Measurements from ENCODE around the gene MGST2.
A peak's percentile ranks its signal among the peaks of the same experiment; 100 is the strongest.

MGST2 gene

DNA sequence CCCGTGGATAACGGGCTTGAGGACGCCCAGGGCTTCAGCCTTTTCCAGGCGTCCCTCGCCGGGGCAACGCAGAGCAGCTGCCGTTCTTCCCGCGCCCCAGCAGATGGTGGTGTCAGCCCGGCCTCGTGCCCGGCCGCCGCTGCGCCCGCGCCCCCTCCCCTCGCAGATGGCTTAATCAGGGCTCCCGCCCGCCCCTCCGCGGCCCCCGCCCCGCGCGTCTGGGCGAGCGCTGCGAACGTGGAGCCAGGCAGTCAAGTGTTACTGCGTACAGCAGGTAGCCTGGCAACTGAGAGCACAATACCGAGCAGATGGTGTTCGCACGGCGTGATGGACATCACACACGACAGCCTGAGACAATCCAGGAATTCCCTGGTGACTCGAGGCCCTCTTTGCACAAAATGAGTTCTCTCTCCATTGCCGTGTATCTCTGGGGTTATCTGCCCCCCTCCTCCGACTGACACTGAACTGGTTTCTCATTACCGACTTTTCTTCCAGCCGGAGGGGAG, 69.3 kb downstream of the MGST2 start:
- peak overlapping the region; percentile 86 for H3K27ac ChIP-seq
- H3K4me1 ChIP-seq: peaks cover 37% of the 10 kb centered on the region
- H3K9me3 ChIP-seq: no peaks in the 10 kb centered on the region
- H4K20me1 ChIP-seq: no peaks in the 10 kb centered on the region
- peak overlapping the region; percentile 96 for H3K4me2 ChIP-seq
- peak overlapping the region; percentile 81 for H3K9ac ChIP-seq
- H3K4me3 ChIP-seq: peak overlapping the region; percentile 66
- no peak for TF ChIP-seq Cebpa-rat (IDR thresholded peaks at IDR 0.05)
- H3K27me3 ChIP-seq: no peaks in the 10 kb centered on the region
- peaks cover 6% of the 10 kb centered on the region; the same call in 1 of the 2 replicates for H3K36me3 ChIP-seq

DNA sequence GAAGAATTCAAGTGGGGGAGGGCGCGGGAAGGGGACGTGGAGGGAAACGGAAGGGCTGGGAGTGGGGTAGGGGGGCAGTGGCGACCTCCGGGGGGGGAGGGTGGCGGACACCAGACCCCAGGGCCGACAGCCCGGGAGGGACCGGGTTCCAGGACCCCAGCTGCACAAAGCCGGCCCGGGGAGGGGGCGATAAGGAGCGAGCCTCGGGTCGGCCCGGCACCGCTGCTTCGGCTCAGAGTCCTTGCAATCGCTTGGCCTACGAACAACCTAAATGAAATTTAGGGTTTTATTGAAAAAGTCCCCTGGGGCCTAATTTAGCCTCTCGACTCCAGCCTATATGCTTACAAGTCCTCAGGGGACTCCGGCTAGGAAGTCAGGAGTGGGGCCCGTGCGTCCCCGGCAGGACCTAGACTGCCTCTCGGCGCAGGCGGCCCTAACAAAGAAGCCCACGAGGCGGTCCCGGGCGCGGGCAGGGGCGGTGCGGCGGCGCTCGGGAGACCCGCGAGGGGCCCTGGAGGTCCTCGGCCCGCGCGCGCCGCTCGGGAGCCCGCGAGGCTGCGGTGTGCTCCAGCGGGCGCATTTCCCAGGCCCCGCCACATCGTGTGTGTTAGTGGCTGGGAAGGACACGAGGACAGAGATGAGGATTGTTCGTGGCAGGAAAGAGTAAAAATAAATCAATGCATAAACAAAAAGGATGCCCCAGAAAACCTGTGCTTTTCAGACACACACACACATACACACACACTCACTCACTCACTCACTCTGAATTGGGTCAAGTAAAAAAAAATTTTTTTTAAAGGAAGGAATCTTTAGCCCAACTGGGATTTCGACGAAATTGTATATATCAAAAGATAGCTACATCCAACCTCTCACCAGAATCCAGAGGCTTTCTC, 70.0 kb downstream of the MGST2 start:
- Histone ChIP-seq H3K9ac (peak overlapping the region; percentile 81), H3K4me2 (peak overlapping the region; percentile 96), H3K27ac (peak overlapping the region; percentile 86), H3K9me3 (no peaks in the 10 kb centered on the region), H4K20me1 (no peaks in the 10 kb centered on the region), H3K4me3 (peak overlapping the region; percentile 66), H3K4me1 (peaks cover 44% of the 10 kb centered on the region), H3K27me3 (no peaks in the 10 kb centered on the region), H3K36me3 (peaks cover under 1% of the 10 kb centered on the region; the same call in 1 of the 2 replicates)
- no peak for TF ChIP-seq Cebpa-rat (IDR thresholded peaks at IDR 0.05)

DNA sequence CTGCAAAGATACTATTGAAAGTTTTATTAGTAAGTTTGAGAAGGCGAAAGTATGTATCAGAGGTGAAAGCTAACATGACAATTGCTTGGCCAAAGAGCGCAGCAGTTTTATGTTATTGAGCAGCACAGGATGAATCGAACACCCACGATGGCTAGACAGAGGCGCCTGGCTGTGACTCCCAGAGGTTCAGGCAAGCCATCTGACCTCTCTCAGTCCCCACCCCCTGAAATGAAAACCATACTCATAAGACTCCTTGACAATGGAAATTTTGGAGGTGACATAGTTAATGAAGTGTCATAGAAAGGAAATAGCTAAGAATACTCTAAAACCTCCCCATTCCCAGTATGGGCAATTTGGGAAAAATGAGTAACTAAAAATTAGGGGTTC, 70.6 kb downstream of the MGST2 start:
- Histone ChIP-seq H3K4me2 (peak overlapping the region; percentile 96), H3K9me3 (no peaks in the 10 kb centered on the region), H3K27me3 (no peaks in the 10 kb centered on the region), H3K36me3 (no peaks in the 10 kb centered on the region), H3K4me1 (peaks cover 51% of the 10 kb centered on the region), H3K9ac (no peak overlapping the region; the same call in 1 of the 2 replicates), H3K4me3 (no peak overlapping the region), H4K20me1 (no peaks in the 10 kb centered on the region), H3K27ac (0 out of 2 replicates have a peak overlapping the region, but pooled peaks have one; percentile 86)
- TF ChIP-seq Cebpa-rat (IDR thresholded peaks at IDR 0.05): no peak

DNA sequence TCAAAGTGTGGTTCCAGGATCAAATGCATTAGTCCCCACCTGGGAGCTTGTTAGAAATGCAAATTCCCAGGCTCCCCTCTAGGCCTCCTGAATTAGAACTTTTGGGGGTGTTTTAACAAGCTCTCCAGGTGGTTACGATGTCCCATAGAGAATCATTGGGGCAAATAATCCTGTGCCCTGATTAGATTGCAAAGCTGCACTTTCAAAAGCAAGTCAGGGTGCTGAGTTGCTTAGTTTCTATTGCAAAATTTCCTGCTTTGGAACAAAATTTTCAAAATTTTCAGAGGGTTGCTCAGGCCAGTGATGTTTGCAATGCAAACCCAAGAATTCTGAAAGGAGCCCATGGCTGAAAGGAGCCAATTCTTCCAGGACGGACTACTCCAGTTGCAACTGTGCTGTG, 71.0 kb downstream of the MGST2 start:
- Histone ChIP-seq H4K20me1 (no peaks in the 10 kb centered on the region), H3K27ac (no peak overlapping the region), H3K4me1 (peaks cover 52% of the 10 kb centered on the region), H3K36me3 (no peaks in the 10 kb centered on the region), H3K4me3 (no peak overlapping the region), H3K9ac (no peak overlapping the region), H3K9me3 (no peaks in the 10 kb centered on the region), H3K27me3 (no peaks in the 10 kb centered on the region), H3K4me2 (peak overlapping the region; percentile 96)
- no peak for TF ChIP-seq Cebpa-rat (IDR thresholded peaks at IDR 0.05)

DNA sequence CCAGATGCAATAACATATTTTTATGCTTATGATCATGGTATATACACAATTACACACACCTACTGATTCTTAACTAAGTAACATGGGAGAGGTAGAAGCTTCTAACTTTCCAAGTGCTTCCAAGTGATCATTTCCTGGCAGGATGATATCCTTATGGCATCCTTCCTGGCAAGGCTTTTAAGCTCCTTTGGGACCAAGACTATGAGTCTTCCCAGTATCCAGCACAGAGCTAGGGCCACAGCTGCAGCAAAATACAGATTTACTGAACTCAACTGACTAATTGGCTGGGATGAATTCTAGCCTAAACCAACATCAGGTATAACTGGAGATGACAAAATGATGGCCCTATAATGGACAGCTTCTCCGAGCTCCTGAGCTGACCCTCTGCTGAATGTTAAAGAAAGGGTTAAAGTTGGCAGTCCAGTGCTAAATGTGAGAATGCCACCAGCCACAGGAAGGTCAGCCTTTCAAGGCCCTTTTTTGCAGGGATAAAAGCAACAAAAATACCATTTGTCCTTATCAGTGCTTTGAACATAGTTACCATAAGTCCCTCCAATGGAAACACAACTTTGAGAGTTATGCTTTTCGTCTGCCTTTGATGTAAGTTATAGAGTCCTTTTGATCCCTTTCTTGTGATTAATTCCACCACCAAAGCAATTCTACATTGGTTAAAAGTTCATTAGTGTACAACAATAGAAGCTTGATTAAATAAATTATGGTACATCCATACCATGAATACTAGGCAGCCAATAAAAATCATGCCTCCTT, 73.4 kb downstream of the MGST2 start:
- Histone ChIP-seq H3K9me3 (no peaks in the 10 kb centered on the region), H3K4me3 (no peak overlapping the region), H3K27ac (no peak overlapping the region), H3K4me1 (peaks cover 38% of the 10 kb centered on the region), H3K27me3 (no peaks in the 10 kb centered on the region), H3K9ac (no peak overlapping the region), H4K20me1 (no peaks in the 10 kb centered on the region), H3K36me3 (no peaks in the 10 kb centered on the region), H3K4me2 (no peak overlapping the region)
- no peak for TF ChIP-seq Cebpa-rat (IDR thresholded peaks at IDR 0.05)

DNA sequence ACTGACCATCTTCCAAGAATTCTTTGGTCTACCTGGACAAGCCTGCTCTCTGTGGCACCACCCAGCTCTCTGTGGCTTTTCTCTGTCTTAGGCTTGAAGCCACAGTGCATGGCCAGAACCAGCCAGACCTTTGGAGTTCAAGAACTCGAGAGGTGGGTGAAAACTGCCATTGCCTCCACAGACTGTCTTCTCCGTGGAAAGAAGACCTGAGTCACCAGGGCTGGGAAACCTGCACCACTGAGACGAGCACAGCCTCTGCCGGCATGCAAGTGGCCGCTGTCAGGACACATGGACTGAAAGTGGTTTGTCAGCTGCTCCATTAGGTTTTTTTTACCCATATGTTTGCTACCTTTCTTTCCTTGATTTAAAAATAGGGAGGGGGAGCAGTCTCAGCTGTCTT, 74.5 kb downstream of the MGST2 start:
- Histone ChIP-seq H3K27ac (no peak overlapping the region), H3K4me1 (peaks cover 31% of the 10 kb centered on the region), H3K4me2 (peak overlapping the region; percentile 67), H3K9me3 (no peaks in the 10 kb centered on the region), H3K27me3 (no peaks in the 10 kb centered on the region), H4K20me1 (no peaks in the 10 kb centered on the region), H3K9ac (no peak overlapping the region), H3K36me3 (0 out of 2 replicates have a peak, but pooled peaks cover 5% of the 10 kb centered on the region), H3K4me3 (no peak overlapping the region)
- TF ChIP-seq Cebpa-rat (IDR thresholded peaks at IDR 0.05): no peak; the same call in 1 of the 2 replicates

DNA sequence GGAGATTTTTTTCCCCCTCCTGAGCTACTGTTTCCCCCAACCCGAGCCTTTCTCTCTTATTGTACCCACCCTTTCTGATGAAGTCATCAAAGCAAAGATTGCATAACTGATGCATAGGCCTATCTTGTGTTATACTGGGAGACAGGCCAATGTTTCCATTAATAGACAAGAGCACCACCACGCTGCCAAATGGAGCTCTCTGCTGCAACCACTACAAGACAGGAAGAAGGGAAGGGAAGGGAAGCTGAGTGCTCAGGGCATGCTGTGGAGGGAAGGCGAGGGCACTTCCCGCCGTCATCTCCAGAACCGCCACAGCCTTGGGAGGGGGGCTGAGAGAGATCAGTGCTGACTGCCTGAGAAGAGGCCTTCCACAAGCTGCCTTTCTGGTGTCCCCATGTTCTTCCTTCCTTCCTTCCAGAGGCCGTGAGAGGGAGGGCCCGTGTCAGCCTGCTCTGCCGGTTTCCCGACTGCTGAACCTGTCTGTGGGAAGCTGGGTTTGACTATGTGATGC, 75.0 kb downstream of the MGST2 start:
- Histone ChIP-seq H4K20me1 (no peaks in the 10 kb centered on the region), H3K27ac (0 out of 2 replicates have a peak overlapping the region, but pooled peaks have one; percentile 15), H3K27me3 (no peaks in the 10 kb centered on the region), H3K4me2 (peak overlapping the region; percentile 67), H3K9me3 (no peaks in the 10 kb centered on the region), H3K4me1 (peaks cover 31% of the 10 kb centered on the region), H3K36me3 (0 out of 2 replicates have a peak, but pooled peaks cover 5% of the 10 kb centered on the region), H3K9ac (no peak overlapping the region), H3K4me3 (no peak overlapping the region)
- TF ChIP-seq Cebpa-rat (IDR thresholded peaks at IDR 0.05): peak; percentile 37; the same call in 1 of the 2 replicates

DNA sequence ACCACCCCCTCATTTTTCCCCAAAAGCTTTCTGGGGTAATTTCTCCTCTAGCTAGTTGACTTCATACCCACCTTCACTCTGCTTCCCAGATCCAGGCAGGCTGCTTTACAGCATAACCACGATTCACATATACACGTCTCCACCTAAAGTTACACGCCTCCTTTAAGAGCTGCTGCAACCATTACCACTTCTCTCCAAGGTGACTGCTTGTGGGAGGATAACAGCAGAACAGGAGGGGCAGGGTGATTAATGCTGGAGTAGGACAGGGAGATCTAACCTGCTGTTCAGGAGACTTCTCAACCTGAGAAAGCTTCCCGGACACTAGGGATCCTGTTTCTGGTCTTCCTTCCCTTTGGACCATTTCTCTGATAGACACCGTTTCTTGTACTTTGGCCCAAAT, 77.4 kb downstream of the MGST2 start:
- H4K20me1 ChIP-seq: no peaks in the 10 kb centered on the region
- H3K36me3 ChIP-seq: 0 out of 2 replicates have a peak, but pooled peaks cover 5% of the 10 kb centered on the region
- H3K4me1 ChIP-seq: peaks cover 25% of the 10 kb centered on the region
- no peak overlapping the region for H3K27ac ChIP-seq
- no peak overlapping the region for H3K4me2 ChIP-seq
- H3K9me3 ChIP-seq: no peaks in the 10 kb centered on the region
- no peak overlapping the region for H3K9ac ChIP-seq
- no peak overlapping the region for H3K4me3 ChIP-seq
- no peak for TF ChIP-seq Cebpa-rat (IDR thresholded peaks at IDR 0.05)
- no peaks in the 10 kb centered on the region for H3K27me3 ChIP-seq

DNA sequence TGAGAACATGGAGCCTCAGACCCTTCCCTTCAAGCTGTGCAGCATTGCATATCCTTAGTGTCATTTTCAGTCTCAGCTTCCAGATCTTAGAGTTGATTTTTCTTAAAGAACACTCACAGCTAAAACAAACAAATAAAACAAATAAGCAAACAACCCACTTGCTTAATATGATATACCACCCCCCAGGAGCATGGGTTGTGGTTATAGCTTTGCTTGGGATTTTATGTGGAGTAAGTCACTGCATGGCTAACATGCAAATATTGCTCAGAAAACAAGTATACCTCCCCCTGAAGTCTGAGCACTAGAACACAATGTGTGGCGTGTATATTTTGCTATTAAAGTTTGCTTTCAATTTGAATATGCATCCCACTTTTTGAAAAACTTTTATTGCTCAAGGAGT, 78.6 kb downstream of the MGST2 start:
- no peaks in the 10 kb centered on the region for H4K20me1 ChIP-seq
- H3K4me3 ChIP-seq: no peak overlapping the region
- H3K9me3 ChIP-seq: no peaks in the 10 kb centered on the region
- TF ChIP-seq Cebpa-rat (IDR thresholded peaks at IDR 0.05): no peak
- no peak overlapping the region for H3K27ac ChIP-seq
- H3K4me2 ChIP-seq: no peak overlapping the region
- peaks cover 32% of the 10 kb centered on the region for H3K4me1 ChIP-seq
- H3K9ac ChIP-seq: no peak overlapping the region
- 0 out of 2 replicates have a peak, but pooled peaks cover 5% of the 10 kb centered on the region for H3K36me3 ChIP-seq
- H3K27me3 ChIP-seq: no peaks in the 10 kb centered on the region
